Heart right ventricle (tissue), 16 donors: ENCODE measurements around the gene SMURF1. TPM values are rescaled to one million over a fixed set of nuclear protein-coding genes. Genes with fewer than 3 reads are reported as not detected.

Experiments
- ATAC-seq, 8 donors: fragments of 200-7000 bp; cut with Tn5 transposase; one replicate each; pipeline ENCODE4 v1.9.1; 2020; ENCODE audit warnings: mild to moderate bottlenecking in 8 of 8, moderate library complexity in 8 of 8, moderate number of reproducible peaks in 1 of 8
- DNase-seq, 2 donors: peaks; one replicate each; pipeline ENCODE4 v3.0.0-alpha.2; 2020
- H3K27ac ChIP-seq, 10 donors: fragments of 200-600 bp; sonication (generic) in 2 of 10; one replicate each; pipeline versions ENCODE4 v1.5.0 to v1.8.0; 2020 to 2022; ENCODE audit warnings: mild to moderate bottlenecking in 3 of 10
- H3K27me3 ChIP-seq, 7 donors: fragments of 200-600 bp; one replicate each; pipeline ENCODE4 v1.8.0; 2021 to 2022; ENCODE audit warnings: mild to moderate bottlenecking in 2 of 7
- H3K36me3 ChIP-seq, 9 donors: fragments of 200-600 bp; sonication (generic) in 1 of 9; one replicate each; pipeline versions ENCODE4 v1.5.0 to v1.8.0; 2020 to 2022; ENCODE audit warnings: mild to moderate bottlenecking in 2 of 9
- H3K4me1 ChIP-seq, 9 donors: fragments of 200-600 bp; sonication (generic) in 1 of 9; one replicate each; pipeline versions ENCODE4 v1.5.0 to v1.8.0; 2020 to 2022; ENCODE audit warnings: mild to moderate bottlenecking in 4 of 9
- H3K4me3 ChIP-seq, 10 donors: fragments of 200-600 bp; sonication (generic) in 2 of 10; one replicate each; pipeline versions ENCODE4 v1.5.0 to v1.8.0; 2020 to 2022; ENCODE audit warnings: mild to moderate bottlenecking in 7 of 10, moderate library complexity in 2 of 10
- H3K9me3 ChIP-seq, 11 donors: fragments of 200-600 bp in 10 of 11; sonication (generic) in 2 of 11; one replicate each; pipeline versions ENCODE4 v1.5.0 to v1.8.0; 2013 to 2022; ENCODE audit warnings: mild to moderate bottlenecking in 2 of 11, control low read depth in 1 of 11, moderate library complexity in 1 of 11
- WGBS, 2 donors: extraction: QIAGEN DNeasy Blood & Tissue Kit; methylation state at CpG; one replicate each; pipeline ENCODE4 v1.1.7; 2013; ENCODE audit warnings: inconsistent platforms in 1 of 2; 5-methylcytosine and 5-hydroxymethylcytosine counted together
- intact Hi-C, 10 donors: fragments of 100-400 bp; cut with DNase I; formaldehyde crosslinking; loops; one replicate each; pipeline versions ENCODE4 v1.11.1 to v1.14.2; 2022
- polyA plus RNA-seq, 2 donors: library from polyadenylated mRNA; stranded (reverse); fragments of 200-250 nt; gene quantifications; one replicate each; pipeline ENCODE4 v1.2.3, GENCODE V29; 2013
- total RNA-seq, 10 donors: library from RNA; stranded (reverse); fragmentation: NEBNext Ultra II Directional in 3 of 10; extraction: Animal tissue kit (Norgen Biotek cat#: 25700) in 3 of 10; gene quantifications; one replicate each; pipeline versions ENCODE4 v1.2.1 to v1.2.4, GENCODE V29; 2021 to 2023
- TF ChIP-seq, protein P1 (sequence below), 9 donors: fragments of 200-600 bp; sonication (generic) in 2 of 9; IDR thresholded peaks; one replicate each; pipeline versions ENCODE4 v1.5.0 to v1.8.0; 2021 to 2022; ENCODE audit warnings: antibody characterized with exemption in 9 of 9, mild to moderate bottlenecking in 5 of 9, moderate library complexity in 1 of 9
- donor health status: Arrhythmogenic right ventricular cardiomyopathy.
- donor health status: ischemic (EF 13 %, LVEDD 7.1; RV severe dilation, severe dysfunction).
- donor health status: healthy with polysubstance abuse.
- donor health status: DM: no; HTN: yes; CAD: no.
- donor health status: DM: no; HTN: no; CAD: no.
- donor health status: ischemic (EF 25% LVEDD 6.9; RV normal size, moderate dysfunction).
- donor health status: ischemic (EF 25% LVEDD 5.7; RV mildly dilated, moderate dysfunction).
- donor health status: healthy.
- donor health status: DM: yes; HTN: yes; CAD: no.
- donor health status: Ischemic cardiomyopathy.
- donor health status: ischemic (EF 35%, LVEDD 5.7; RV mildly dilated, moderate dysfunction).
- donor health status: nonischemic (EF 11% LVEDD 7.7; RV severe dilation, severe dysfunction).
- donor health status: DM: yes; HTN: yes; CAD: no.
- donor health status: PGD.
- donor health status: ischemic (EF 29% LVEDD 5.4; RV normal size, mild dysfunction).
- donor health status: nonischemic (EF 23%, LVEDD 6.1; RV moderate dilation, normal function).

SMURF1 gene
- total and polyA plus RNA-seq, 12 donors, result 4.2 to 14.7 (median 10.8) TPM

DNA sequence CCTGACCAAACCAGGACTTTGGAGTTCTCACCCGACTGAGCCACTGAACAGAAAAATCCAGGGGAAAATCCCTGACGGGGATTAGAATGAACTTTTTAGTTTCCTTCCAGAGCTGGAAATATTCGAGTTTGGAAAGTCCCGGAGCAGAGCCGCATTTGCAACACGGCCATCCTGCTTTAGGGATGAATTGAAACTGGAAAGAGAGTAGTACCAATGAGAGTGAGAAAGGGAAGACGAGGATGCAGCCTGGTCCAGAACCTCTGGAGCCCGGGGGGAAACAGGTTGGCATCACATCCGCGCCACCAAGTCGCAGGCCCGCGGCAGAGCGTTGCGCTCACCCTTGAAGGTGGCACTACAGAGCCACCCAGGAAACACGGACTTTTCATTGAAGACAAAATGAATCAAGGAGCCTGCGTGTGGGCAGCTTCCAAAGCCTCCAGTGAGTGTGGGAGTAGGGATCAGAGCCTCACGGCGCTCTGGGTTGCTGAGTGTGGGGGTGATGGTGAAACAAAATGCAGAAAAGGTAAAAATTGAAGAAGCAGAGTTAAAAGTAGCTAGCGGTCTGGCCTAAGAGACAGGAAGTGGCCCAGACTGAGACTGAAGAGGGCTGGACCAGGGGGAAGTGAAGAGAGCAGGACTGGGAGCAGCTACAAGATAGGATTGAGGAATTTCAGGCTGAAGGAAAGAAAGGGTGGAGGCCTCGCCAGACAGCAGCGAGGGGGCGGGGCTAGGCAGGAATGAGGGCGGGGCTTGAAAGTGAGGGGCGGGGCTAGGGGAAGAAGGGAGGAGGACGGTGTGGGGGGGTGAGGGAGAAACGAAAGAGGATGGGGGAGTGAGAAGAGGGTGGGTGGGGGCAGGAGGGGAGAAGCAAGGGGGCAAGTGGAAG, 1.8 kb downstream of the SMURF1 start:
- 21 to 28% methylated on average over 27 of the region's 27 CpGs for WGBS, 2 donors
- intact Hi-C loops, result loop anchor here in 9 of 10 donors (5.0 to 10.0 kb wide), 9 partner anchors 40 to 173 kb away; no protein-coding TSS in a partner anchor

DNA sequence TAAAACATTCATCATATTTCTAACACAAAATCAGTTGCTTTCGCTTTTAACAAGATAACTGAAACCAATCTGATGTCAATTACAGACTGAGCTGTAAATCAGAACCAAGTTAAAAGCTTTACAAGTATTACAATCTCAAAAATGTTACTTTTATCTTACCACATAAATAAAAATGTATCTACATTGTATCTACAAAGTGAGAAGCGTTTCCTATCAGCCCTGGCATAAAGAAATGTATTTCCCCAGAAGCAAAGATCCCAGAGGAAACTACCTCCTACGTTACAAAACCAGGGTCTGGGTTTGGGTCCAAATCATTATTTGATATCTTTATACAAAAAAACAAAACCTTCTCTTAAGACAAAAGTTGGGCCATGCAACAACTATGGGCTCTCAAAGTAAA, 2.6 kb downstream of the SMURF1 start:
- ATAC-seq (no peak), DNase-seq (no peak)
- H3K27me3 ChIP-seq, result no peaks in the 10 kb centered on the region
- H3K27ac ChIP-seq, result peak overlapping the region; percentile 69 to 100 (median 97)
- intact Hi-C loops, result loop anchor here in 9 of 10 donors (5.0 to 10.0 kb wide), 9 partner anchors 39 to 173 kb away; no protein-coding TSS in a partner anchor
- TF ChIP-seq, protein P1, sequence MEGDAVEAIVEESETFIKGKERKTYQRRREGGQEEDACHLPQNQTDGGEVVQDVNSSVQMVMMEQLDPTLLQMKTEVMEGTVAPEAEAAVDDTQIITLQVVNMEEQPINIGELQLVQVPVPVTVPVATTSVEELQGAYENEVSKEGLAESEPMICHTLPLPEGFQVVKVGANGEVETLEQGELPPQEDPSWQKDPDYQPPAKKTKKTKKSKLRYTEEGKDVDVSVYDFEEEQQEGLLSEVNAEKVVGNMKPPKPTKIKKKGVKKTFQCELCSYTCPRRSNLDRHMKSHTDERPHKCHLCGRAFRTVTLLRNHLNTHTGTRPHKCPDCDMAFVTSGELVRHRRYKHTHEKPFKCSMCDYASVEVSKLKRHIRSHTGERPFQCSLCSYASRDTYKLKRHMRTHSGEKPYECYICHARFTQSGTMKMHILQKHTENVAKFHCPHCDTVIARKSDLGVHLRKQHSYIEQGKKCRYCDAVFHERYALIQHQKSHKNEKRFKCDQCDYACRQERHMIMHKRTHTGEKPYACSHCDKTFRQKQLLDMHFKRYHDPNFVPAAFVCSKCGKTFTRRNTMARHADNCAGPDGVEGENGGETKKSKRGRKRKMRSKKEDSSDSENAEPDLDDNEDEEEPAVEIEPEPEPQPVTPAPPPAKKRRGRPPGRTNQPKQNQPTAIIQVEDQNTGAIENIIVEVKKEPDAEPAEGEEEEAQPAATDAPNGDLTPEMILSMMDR (IDR thresholded peaks at IDR 0.05), result no peak
- 44 to 49% methylated on average over 3 of the region's 3 CpGs for WGBS, 2 donors
- no peaks in the 10 kb centered on the region for H3K9me3 ChIP-seq
- peak overlapping the region in 9 of 10 donors; percentile 69 to 100 (median 98) for H3K4me3 ChIP-seq
- peaks cover 0 to 71% (median 48%) of the 10 kb centered on the region in 9 donors for H3K4me1 ChIP-seq
- H3K36me3 ChIP-seq, result no peaks in the 10 kb centered on the region

More for the DNA sequence above, 1.8 kb downstream of the SMURF1 start:
- peaks cover 0 to 63% (median 44%) of the 10 kb centered on the region in 9 donors for H3K4me1 ChIP-seq
- no peaks in the 10 kb centered on the region for H3K27me3 ChIP-seq
- TF ChIP-seq, protein P1 (IDR thresholded peaks at IDR 0.05), result no peak
- H3K9me3 ChIP-seq, result no peaks in the 10 kb centered on the region
- H3K27ac ChIP-seq, result peak overlapping the region; percentile 69 to 100 (median 97)
- DNase-seq (peak; percentile 67 to 70), ATAC-seq (peak; percentile 58 to 83 (median 68))
- H3K36me3 ChIP-seq, result no peaks in the 10 kb centered on the region
- H3K4me3 ChIP-seq, result peak overlapping the region in 9 of 10 donors; percentile 69 to 100 (median 98)

DNA sequence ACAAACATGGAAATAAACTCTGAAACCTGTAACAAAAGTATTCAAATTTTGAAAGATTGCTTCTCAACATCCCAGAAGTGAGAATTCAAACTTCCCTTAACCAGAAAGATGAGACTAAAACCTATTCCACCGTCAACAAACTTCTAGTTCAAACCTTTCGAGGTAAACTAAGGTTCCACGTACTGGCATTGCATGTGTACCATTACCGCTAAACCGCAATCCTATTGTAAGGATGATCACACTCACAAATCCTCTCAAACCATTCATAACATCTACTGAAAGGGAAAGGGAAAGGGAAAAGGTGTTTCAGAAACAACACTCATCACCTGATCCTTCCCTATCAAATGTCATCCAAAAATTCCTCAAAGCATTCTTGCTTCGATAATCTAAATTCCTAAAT, 3.1 kb downstream of the SMURF1 start:
- peak overlapping the region in 6 of 10 donors; percentile 69 to 99 (median 94) for H3K4me3 ChIP-seq

DNA sequence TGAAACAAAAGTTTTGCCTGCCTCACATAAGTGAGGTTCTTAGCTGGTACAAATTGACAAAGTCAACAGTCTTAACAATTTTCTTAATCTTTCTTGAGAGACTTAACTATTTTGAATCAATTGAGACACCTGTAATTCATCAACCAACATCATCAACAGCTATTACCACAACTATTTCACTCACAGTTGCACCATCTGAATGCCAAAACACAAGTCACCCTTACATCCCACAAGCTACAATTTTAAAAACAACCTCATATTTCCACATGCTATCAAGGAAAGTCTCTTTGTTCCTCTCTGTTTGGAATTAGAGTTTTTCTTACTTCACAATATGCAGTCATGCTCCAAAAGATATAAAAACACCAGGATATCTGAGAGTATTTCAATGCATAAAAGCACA, 4.9 kb downstream of the SMURF1 start:
- DNase-seq, result no peak
- Histone ChIP-seq H3K27me3 (no peaks in the 10 kb centered on the region), H3K27ac (peak overlapping the region in 1 of 10 donors; percentile 11), H3K36me3 (no peaks in the 10 kb centered on the region), H3K4me1 (peaks cover 0 to 79% (median 57%) of the 10 kb centered on the region in 9 donors), H3K4me3 (no peak overlapping the region), H3K9me3 (no peaks in the 10 kb centered on the region)
- intact Hi-C loops, result no loop called here
- no peak for ATAC-seq
- TF ChIP-seq, protein P1 (IDR thresholded peaks at IDR 0.05), result no peak

More for the DNA sequence above, 3.1 kb downstream of the SMURF1 start:
- Histone ChIP-seq H3K36me3 (no peaks in the 10 kb centered on the region), H3K9me3 (no peaks in the 10 kb centered on the region), H3K27ac (peak overlapping the region in 8 of 10 donors; percentile 96 to 100 (median 98)), H3K27me3 (no peaks in the 10 kb centered on the region), H3K4me1 (peaks cover 0 to 74% (median 51%) of the 10 kb centered on the region in 9 donors)
- WGBS, 2 donors, result 76 to 79% methylated on average over 6 of the region's 6 CpGs
- DNase-seq, result no peak
- ATAC-seq, result no peak
- TF ChIP-seq, protein P1 (IDR thresholded peaks at IDR 0.05), result no peak
- intact Hi-C loops, result loop anchor here in 9 of 10 donors (5.0 to 10.0 kb wide), 9 partner anchors 39 to 174 kb away; no protein-coding TSS in a partner anchor
